ENCODE results near the gene GAB2.
"Not testable (repeated sequence)": the region's sequence is repeated elsewhere in the genome, so short reads cannot be mapped to it uniquely, and the experiment has no call there.

GAB2 gene

GRCh38 chr11:78363024-78363619 lies 54.5 kb downstream of the GAB2 start:
- DNase-seq = no peak

GRCh38 chr11:78361228-78361627 lies 56.4 kb downstream of the GAB2 start:
- DNase-seq = no peak

GRCh38 chr11:78359921-78360320 lies 57.7 kb downstream of the GAB2 start:
- DNase-seq = no peak

GRCh38 chr11:78357924-78358323 lies 59.7 kb downstream of the GAB2 start:
- not testable (repeated sequence) for DNase-seq

- not testable (repeated sequence) for DNase-seq
These were observed 60.2 kb downstream of the GAB2 start for GRCh38 chr11:78357425-78357824.

GRCh38 chr11:78355742-78356141 lies 61.9 kb downstream of the GAB2 start:
- not testable (repeated sequence) for DNase-seq

- no peak for DNase-seq
These were observed 62.3 kb downstream of the GAB2 start for GRCh38 chr11:78355309-78355705.

- no peak for DNase-seq
These were observed 63.0 kb downstream of the GAB2 start for GRCh38 chr11:78354408-78355308.

GRCh38 chr11:78351979-78352841 lies 65.4 kb downstream of the GAB2 start:
- no peak for DNase-seq

GRCh38 chr11:78351193-78351592 lies 66.4 kb downstream of the GAB2 start:
- no peak for DNase-seq

- DNase-seq = peak; percentile 32
These were observed 66.9 kb downstream of the GAB2 start for GRCh38 chr11:78350646-78351165.

GRCh38 chr11:78350091-78350645 lies 67.5 kb downstream of the GAB2 start:
- peak; percentile 30 for DNase-seq

GRCh38 chr11:78349624-78350023 lies 68.0 kb downstream of the GAB2 start:
- no peak for DNase-seq

- no peak for DNase-seq
These were observed 68.5 kb downstream of the GAB2 start for GRCh38 chr11:78349114-78349513.

- no peak for DNase-seq
These were observed 69.7 kb downstream of the GAB2 start for GRCh38 chr11:78347956-78348355.

GRCh38 chr11:78346799-78347198 lies 70.8 kb downstream of the GAB2 start:
- DNase-seq = no peak

- DNase-seq = no peak
These were observed 72.2 kb downstream of the GAB2 start for GRCh38 chr11:78345450-78345849.

- no peak for DNase-seq
These were observed 72.9 kb downstream of the GAB2 start for GRCh38 chr11:78344676-78345075.

- DNase-seq = no peak
These were observed 73.5 kb downstream of the GAB2 start for GRCh38 chr11:78344094-78344493.

- DNase-seq = no peak
These were observed 74.3 kb downstream of the GAB2 start for GRCh38 chr11:78343303-78343702.

- no peak for DNase-seq
These were observed 75.8 kb downstream of the GAB2 start for GRCh38 chr11:78341841-78342240.

- no peak for DNase-seq
These were observed 77.1 kb downstream of the GAB2 start for GRCh38 chr11:78340530-78340929.

- DNase-seq = no peak
These were observed 77.7 kb downstream of the GAB2 start for GRCh38 chr11:78339945-78340344.

All from RPMI8226 (cell line).